ENCODE results near the gene FLRT1.

Gene FLRT1

DNA sequence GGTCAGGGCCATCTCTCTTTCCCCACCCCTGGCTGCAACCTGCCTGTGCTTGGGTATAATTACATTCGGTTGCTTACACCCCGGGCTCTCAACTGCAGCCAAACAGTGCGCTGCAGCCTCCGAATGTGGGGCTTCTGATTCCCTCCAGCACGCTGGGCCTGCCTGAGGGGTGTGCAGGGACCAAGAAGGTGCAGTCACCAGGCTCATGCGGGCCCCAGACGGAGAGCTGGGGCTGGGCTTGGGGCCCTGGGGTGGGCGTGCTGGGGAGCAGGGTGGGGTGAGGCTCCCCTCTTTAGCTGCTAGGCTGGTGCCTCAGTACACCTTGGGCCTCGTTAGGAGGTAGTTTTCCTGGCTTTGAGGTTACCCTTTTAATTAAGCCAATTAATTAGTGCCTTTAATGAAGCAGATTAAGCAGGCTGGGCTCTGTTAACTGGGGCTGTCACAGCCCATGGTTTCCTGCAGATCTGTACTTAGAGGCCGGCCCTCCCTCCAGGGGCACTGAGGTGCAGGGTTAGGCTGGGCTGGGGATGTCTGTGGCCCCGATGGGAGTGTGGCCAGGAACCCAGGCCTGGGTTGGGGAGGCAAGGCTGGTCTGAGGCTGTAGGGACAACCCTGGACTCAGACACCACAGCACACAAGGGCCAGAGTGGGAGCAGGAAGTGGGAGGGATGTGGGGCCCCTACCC is 17.3 kb downstream of the FLRT1 start:
- Histone ChIP-seq H3K4me1 (ENCODE audit: control insufficient read depth in 1 of 2, insufficient read depth in 1 of 2, low read depth in 1 of 2, low read length in 1 of 2) (peaks cover 0 to 3% of the 10 kb centered on the region in 2 experiments), H3K27me3 (peaks cover 4% of the 10 kb centered on the region), H3K9me3 (no peaks in the 10 kb centered on the region), H3K27ac (no peak overlapping the region), H3K4me3 (ENCODE audit: low read depth in 1 of 2, low read length in 1 of 2) (no peak overlapping the region), H3K36me3 (no peaks in the 10 kb centered on the region)
- TF ChIP-seq, protein P1, sequence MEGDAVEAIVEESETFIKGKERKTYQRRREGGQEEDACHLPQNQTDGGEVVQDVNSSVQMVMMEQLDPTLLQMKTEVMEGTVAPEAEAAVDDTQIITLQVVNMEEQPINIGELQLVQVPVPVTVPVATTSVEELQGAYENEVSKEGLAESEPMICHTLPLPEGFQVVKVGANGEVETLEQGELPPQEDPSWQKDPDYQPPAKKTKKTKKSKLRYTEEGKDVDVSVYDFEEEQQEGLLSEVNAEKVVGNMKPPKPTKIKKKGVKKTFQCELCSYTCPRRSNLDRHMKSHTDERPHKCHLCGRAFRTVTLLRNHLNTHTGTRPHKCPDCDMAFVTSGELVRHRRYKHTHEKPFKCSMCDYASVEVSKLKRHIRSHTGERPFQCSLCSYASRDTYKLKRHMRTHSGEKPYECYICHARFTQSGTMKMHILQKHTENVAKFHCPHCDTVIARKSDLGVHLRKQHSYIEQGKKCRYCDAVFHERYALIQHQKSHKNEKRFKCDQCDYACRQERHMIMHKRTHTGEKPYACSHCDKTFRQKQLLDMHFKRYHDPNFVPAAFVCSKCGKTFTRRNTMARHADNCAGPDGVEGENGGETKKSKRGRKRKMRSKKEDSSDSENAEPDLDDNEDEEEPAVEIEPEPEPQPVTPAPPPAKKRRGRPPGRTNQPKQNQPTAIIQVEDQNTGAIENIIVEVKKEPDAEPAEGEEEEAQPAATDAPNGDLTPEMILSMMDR (IDR thresholded peaks at IDR 0.05), result no peak

DNA sequence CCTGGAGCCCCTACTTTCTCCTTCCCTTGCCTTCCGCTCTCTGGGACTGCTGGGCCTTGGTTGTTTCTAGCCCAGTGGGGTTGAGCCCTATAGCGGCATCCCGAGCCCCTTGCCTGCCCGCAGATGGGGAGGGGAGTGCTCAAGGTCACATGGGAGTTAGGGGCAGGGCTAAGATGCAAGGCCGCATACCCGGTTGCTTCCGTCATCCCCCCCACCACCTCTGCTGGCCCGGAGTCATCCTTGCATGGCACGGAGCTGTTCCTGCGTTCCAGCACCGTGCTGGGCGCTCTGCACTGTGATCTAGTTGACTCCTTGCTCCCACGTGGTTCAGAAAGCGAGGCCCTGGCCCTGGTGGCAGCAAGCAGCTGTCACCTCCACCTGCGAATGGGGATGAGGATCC is 18.0 kb downstream of the FLRT1 start:
- Histone ChIP-seq H3K27me3 (peaks cover 10% of the 10 kb centered on the region), H3K27ac (no peak overlapping the region), H3K4me1 (ENCODE audit: control insufficient read depth in 1 of 2, insufficient read depth in 1 of 2, low read depth in 1 of 2, low read length in 1 of 2) (no peaks in the 10 kb centered on the region), H3K36me3 (no peaks in the 10 kb centered on the region), H3K9me3 (no peaks in the 10 kb centered on the region), H3K4me3 (ENCODE audit: low read depth in 1 of 2, low read length in 1 of 2) (no peak overlapping the region)
- TF ChIP-seq, protein P1 (IDR thresholded peaks at IDR 0.05), result no peak

DNA sequence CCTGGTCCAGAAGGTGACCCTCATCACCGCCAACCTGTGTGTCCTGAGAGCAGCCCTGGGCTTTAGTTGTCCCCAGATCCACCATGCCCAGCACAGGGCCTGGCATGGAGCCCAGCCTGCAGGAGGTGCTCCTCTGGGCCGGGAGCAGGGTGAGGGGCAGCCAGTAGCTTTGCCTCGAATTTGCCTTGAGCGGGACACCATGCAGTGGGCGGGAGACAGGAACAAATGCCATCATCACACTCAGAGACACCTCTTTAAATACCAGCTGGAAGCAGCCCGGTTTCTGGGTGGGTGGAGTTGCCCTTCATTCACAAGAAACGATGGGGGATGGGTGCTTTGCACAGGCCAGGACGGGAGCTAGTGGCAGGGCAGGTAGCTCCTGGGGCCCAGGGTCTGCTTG is 19.3 kb downstream of the FLRT1 start:
- TF ChIP-seq, protein P1 (IDR thresholded peaks at IDR 0.05), result no peak
- no peaks in the 10 kb centered on the region for H3K4me1 ChIP-seq (ENCODE audit: control insufficient read depth in 1 of 2, insufficient read depth in 1 of 2, low read depth in 1 of 2, low read length in 1 of 2)
- no peaks in the 10 kb centered on the region for H3K36me3 ChIP-seq
- no peak overlapping the region for H3K27ac ChIP-seq
- no peak overlapping the region for H3K4me3 ChIP-seq (ENCODE audit: low read depth in 1 of 2, low read length in 1 of 2)
- peaks cover 24% of the 10 kb centered on the region for H3K27me3 ChIP-seq
- H3K9me3 ChIP-seq, result no peaks in the 10 kb centered on the region

DNA sequence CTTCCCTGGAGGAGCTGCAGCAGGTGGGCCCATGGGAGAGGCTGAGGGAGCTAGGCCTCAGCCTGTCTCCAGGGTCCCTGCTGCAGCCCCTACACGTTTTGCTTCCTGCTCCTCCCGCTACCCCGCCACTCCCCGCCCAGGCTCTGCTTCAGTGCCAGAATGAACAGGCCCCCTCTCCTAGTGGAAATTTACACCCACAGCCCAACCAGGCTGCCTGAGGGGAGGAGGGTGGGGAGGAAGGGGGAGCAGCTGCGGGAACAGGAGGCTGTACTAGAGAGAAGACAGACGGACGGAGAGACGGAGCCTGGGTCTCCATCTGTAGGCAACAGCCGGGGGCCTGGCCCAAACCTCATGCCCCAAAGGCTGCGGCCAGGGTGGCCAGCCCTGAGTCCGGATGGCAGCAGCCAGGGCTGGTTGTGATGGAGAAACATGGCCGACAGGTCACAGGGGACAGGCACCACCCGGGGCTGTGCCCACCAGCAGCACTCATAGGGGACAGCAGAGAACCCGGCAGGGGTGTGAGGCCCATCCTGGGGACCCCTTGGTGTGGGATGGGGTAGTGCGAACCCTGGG is 20.6 kb downstream of the FLRT1 start:
- Histone ChIP-seq H3K27ac (no peak overlapping the region), H3K27me3 (peaks cover 36% of the 10 kb centered on the region), H3K4me3 (ENCODE audit: low read depth in 1 of 2, low read length in 1 of 2) (no peak overlapping the region), H3K9me3 (no peaks in the 10 kb centered on the region), H3K36me3 (no peaks in the 10 kb centered on the region), H3K4me1 (ENCODE audit: control insufficient read depth in 1 of 2, insufficient read depth in 1 of 2, low read depth in 1 of 2, low read length in 1 of 2) (peaks cover 9 to 11% of the 10 kb centered on the region in 2 experiments)
- TF ChIP-seq, protein P1 (IDR thresholded peaks at IDR 0.05), result no peak

DNA sequence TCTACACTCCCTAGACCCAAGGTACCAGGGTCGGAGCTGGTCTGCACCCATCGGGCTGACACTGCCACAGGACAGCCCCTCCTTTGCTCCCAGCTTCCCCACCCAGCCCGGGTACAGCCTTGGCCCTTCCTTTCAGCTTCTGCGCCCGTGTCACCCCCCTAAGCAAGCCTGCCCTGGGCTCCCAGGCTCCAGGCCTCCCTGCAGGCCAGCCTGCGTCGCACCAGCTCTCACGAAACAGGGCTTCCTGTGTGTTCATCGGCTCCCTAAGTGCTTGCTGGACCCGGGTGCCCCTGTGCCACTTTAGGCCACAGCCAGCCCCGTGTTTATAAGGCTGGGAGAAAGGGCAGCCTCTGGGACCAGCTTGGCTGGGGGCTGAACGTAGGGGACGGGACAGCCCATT is 21.1 kb downstream of the FLRT1 start:
- peaks cover 41% of the 10 kb centered on the region for H3K27me3 ChIP-seq
- TF ChIP-seq, protein P1 (IDR thresholded peaks at IDR 0.05), result no peak

More for the DNA sequence above, 21.1 kb downstream of the FLRT1 start:
- no peaks in the 10 kb centered on the region for H3K36me3 ChIP-seq
- H3K4me1 ChIP-seq (ENCODE audit: control insufficient read depth in 1 of 2, insufficient read depth in 1 of 2, low read depth in 1 of 2, low read length in 1 of 2), result peaks cover 10 to 12% of the 10 kb centered on the region in 2 experiments
- no peak overlapping the region for H3K4me3 ChIP-seq (ENCODE audit: low read depth in 1 of 2, low read length in 1 of 2)
- no peak overlapping the region for H3K27ac ChIP-seq
- H3K9me3 ChIP-seq, result no peaks in the 10 kb centered on the region

Measured in neutrophil (primary cell).